ENCODE data around the gene RHOXF1. TPM values are rescaled to one million over a fixed set of nuclear protein-coding genes. Genes with fewer than 3 reads are reported as not detected.
A peak's percentile ranks its signal among the peaks of the same experiment; 100 is the strongest.

The RHOXF1 gene
- total and polyA plus RNA-seq, 2 experiments from 2014 or later, result 0.31 TPM; not detected in 1

- ATAC-seq, result peak; percentile 80
- Mint-ChIP-seq H3K36me3 (ENCODE audit: low read depth) (no peaks in the 10 kb centered on the region), H3K4me3 (no peak overlapping the region), H3K9me3 (peaks cover 2% of the 10 kb centered on the region; the same call in 2 of the 3 replicates), H3K27ac (no peak overlapping the region), H3K27me3 (ENCODE audit: insufficient read depth, low read depth, poor library complexity) (no peaks in the 10 kb centered on the region), H3K4me1 (peaks cover 16% of the 10 kb centered on the region)
- DNase-seq (ENCODE audit: low spot score), result peak; percentile 65
- no peaks in the 10 kb centered on the region for H3K27me3 ChIP-seq (ENCODE audit: insufficient read depth)
- no peaks in the 10 kb centered on the region for H3K79me2 ChIP-seq (replicated peaks; ENCODE audit: insufficient read depth)
- no peaks in the 10 kb centered on the region for H3K36me3 ChIP-seq (ENCODE audit: insufficient read depth)
- no peaks in the 10 kb centered on the region for H3F3A ChIP-seq (replicated peaks; ENCODE audit: low read depth)
- no peaks in the 10 kb centered on the region for H3K9me2 ChIP-seq (ENCODE audit: insufficient read depth)
- H3K4me2 ChIP-seq, result no peak overlapping the region
- H2AFZ ChIP-seq, result 0 out of 2 replicates have a peak overlapping the region, but pooled peaks have one; percentile 52
- TF ChIP-seq NANOG (IDR thresholded peaks at IDR 0.05; ENCODE audit: borderline replicate concordance), result no peak
- TF ChIP-seq EZH2phosphoT487 (IDR thresholded peaks at IDR 0.05; ENCODE audit: unreplicated experiment), result no peak
- peak; percentile 67; the same call in 1 of the 2 replicates for TF ChIP-seq ZNF462 (CRISPR knock-in tag; IDR thresholded peaks at IDR 0.05)
- TF ChIP-seq CTCF (conservative IDR thresholded peaks at IDR 0.05; ENCODE audit: low read depth in 2 of 2), result peak; percentile 43 to 45
- no peaks in the 10 kb centered on the region for H4K20me1 ChIP-seq (replicated peaks; ENCODE audit: insufficient read depth)
- no peak overlapping the region for H3K27ac ChIP-seq (ENCODE audit: low read depth)
- H3K4me3 ChIP-seq, result no peak overlapping the region
- H3K4me1 ChIP-seq (ENCODE audit: insufficient read depth), result peaks cover 8% of the 10 kb centered on the region; the same call in 1 of the 2 replicates
Observed at GRCh38 chrX:120090208-120090607, 25.5 kb downstream of the RHOXF1 start.
